Skeletal muscle cell (primary cell): ENCODE results near the gene BANF2.
"Not testable (repeated sequence)": the region's sequence is repeated elsewhere in the genome, so short reads cannot be mapped to it uniquely, and the experiment has no call there.

Experiments
- DNase-seq: peaks from one replicate; pipeline ENCODE4 v3.0.0-alpha.2; 2010; ENCODE audit warnings: low read depth
- H3K4me3 ChIP-seq: 2 replicates; pipeline ENCODE4 v1.5.1; 2011; ENCODE audit warnings: low read depth, mild to moderate bottlenecking, control low read depth, low read length, moderate library complexity

The BANF2 gene

GRCh38 chr20:17751640-17752039, 51.9 kb downstream of the BANF2 start:
- H3K4me3 ChIP-seq = no peak overlapping the region

GRCh38 chr20:17752459-17752858, 52.7 kb downstream of the BANF2 start:
- no peak overlapping the region for H3K4me3 ChIP-seq
- DNase-seq = no peak

More at GRCh38 chr20:17751640-17752039, 51.9 kb downstream of the BANF2 start:
- no peak for DNase-seq

DNA sequence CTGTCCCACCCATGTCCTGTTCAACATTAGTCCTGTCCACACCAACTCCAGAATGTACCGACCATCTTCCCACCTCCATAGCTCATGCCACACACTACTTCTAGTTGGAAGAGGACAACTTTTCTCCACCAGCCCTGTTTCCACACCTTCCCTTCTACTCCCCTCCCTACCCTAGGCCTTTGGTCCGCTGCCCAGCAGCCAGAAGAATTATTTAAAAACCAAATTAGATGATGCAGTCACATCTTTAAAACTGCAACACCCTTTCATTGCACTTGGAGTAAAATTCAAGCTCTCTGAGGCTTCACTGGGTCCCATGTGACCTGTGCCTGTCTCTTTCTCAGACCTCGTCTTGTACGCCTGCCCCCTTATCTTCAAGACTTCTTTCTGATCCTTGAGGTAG, 53.8 kb downstream of the BANF2 start:
- no peak for DNase-seq
- H3K4me3 ChIP-seq = no peak overlapping the region

GRCh38 chr20:17756529-17756928, 56.8 kb downstream of the BANF2 start:
- H3K4me3 ChIP-seq = no peak overlapping the region
- no peak for DNase-seq

DNA sequence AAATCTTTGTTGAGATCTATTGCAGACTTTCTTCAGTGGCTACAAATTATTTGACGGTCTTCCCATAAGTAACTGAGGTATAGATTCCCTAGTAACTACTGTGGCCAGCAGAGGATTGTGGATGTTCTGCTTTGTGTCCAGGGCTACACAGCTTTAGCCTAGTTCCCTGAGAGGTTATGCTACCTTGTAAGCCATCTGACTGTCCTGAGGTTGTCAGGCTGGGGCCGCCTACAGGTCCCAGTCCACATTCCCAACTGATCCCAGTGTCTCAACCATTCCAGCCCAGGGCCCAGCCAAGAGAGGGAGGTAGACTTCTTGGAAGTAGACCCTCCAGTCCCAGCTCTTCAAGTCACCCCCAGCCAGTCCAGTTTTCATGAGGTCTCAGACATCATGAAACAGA, 57.7 kb downstream of the BANF2 start:
- no peak for DNase-seq
- no peak overlapping the region for H3K4me3 ChIP-seq

DNA sequence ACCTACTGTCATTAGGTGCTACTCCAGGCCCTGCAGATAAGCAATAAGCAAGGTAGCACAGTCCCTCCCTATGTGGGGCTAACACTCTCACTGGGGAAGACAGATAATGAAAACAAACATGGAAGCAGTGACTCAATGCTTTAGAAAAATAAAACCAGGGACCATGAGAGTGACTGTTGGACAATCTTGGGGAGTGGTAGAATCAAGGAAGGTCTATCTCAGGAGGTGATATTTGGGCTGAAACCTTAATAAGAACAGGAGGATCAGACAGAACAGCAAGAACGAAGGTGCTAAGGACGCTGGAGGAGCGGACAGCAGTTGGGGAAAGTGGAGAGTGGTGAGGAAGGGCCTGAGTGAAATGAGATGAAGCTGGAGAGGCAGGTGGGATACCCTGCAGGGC, 58.2 kb downstream of the BANF2 start:
- DNase-seq = no peak
- no peak overlapping the region for H3K4me3 ChIP-seq

- H3K4me3 ChIP-seq = no peak overlapping the region
- DNase-seq = no peak
These were observed 58.7 kb downstream of the BANF2 start for GRCh38 chr20:17758512-17758911.

- no peak for DNase-seq
- no peak overlapping the region for H3K4me3 ChIP-seq
These were observed 59.7 kb downstream of the BANF2 start for GRCh38 chr20:17759449-17759848.

DNA sequence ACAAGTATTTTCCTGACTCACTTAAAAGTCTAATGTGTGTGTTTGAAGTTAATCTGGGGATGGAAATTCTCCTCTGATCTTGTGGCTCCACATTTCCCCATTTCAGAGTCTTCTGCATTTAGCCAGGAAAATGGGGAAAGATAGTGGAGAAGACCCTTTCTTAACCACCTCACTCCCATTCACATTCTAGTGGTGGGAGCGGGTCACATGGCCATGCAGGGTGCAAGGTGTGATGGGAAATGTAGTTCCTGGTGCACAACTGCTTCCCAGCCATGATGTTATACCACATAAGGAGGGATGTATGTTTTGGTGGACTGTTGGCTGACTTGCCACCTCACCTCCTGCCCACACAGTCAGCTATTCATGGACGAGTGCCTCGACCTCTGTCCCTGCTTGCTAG, 61.8 kb downstream of the BANF2 start:
- H3K4me3 ChIP-seq = no peak overlapping the region
- no peak for DNase-seq

DNA sequence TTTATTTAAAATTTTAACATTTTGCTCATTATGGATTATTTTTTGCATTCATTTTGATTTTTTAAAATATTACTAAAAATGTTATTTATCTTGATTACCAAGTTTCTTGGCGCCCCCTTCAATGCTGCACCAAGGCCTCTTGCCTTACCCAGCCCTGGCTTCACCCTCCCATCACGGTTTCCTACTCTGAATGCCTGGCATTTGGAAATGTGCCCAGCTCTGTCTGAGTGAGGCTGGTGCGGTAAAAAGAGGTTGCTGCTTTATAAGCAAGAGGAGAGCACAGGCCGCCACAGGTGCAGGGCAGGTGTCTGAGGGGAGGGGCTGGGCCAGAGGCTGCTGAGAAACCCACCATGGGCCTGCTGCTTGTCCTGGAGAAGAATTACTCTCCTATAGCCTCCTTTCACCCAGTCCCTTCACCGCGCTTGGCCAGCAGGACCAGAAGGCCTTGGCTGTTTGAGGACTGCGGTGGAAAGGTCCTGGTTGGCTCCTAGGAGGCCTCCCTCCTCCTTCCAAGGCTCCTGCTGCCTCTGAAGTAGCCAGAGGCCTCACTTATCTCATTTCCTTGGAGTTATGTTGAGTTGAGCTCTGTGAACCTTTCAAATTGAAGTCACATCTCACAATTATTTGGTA, 62.6 kb downstream of the BANF2 start:
- H3K4me3 ChIP-seq = no peak overlapping the region
- no peak for DNase-seq

DNA sequence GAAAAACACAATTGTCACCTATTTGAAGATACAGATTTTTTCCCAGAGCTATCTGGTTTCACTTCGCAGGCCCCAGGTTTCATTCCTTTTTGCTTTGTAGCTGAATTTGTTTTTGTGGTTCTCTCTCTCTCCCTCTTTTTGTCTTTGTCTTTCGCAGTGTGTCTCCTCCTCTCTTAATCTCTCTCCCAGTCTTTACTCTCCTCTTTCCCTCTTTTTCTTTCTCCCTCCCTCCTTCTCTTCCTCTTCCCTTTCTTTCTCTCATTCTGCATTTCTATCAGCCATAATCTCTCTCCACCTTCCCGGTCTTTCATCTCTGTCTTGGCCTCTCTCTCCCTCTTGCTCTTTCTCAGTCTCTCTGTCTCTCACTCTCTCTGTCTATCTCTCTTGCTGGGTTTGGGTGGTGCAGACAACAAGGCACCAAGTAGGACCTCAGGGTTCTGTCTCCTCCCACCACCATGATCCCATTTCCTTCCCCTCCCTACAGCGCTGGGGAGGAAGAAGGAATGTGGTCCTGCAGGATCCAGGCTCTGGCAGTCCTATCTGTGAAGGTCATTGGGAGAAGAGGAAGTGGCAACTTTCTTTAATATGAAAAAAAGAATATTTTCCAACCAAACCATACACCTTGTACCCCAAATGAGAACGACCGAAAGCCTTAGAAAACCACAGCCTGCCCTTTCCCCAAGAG, 63.2 kb downstream of the BANF2 start:
- no peak for DNase-seq
- no peak overlapping the region for H3K4me3 ChIP-seq

GRCh38 chr20:17765017-17765416, 65.3 kb downstream of the BANF2 start:
- no peak overlapping the region for H3K4me3 ChIP-seq
- no peak for DNase-seq

DNA sequence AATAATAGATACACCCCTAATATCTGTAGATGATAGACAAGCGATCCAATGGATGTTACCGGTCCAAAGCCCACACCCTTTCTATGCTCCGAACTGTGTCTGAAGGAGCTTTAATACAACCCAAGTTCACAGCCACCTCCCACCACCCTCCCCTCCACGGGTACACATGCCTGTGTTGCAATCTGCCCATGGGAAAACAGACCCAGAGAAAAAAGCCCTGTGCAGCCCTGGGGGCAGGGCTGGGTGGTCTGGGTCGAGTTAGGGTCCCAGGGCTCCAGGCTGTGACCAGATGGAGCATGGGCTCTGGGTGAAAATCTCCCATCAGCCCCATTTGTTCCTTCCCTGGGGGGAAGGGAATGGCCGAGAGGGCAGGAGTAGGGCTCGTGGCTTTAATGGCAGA, 65.8 kb downstream of the BANF2 start:
- no peak overlapping the region for H3K4me3 ChIP-seq

DNA sequence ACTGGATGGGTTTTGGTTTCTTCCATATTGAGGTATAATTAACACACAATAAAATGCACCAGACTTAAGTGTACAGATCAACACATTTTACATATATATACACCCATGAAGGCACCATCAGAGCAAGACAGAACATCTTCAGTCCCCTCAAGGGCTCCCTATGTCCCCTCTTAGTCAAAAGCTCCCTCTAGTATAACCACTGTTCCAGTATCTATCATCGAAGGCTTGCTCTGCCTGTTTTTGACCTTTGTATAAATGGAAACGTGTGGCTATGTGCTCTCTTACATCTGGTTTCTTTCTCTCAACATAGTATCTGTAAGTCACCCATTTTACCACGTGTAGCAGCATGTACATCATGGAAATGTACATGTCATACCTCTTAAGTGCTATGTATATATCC, 66.5 kb downstream of the BANF2 start:
- no peak for DNase-seq
- H3K4me3 ChIP-seq = no peak overlapping the region

More for the DNA sequence above, 65.8 kb downstream of the BANF2 start:
- no peak for DNase-seq

GRCh38 chr20:17767624-17768023, 67.9 kb downstream of the BANF2 start:
- no peak for DNase-seq
- H3K4me3 ChIP-seq = no peak overlapping the region

DNA sequence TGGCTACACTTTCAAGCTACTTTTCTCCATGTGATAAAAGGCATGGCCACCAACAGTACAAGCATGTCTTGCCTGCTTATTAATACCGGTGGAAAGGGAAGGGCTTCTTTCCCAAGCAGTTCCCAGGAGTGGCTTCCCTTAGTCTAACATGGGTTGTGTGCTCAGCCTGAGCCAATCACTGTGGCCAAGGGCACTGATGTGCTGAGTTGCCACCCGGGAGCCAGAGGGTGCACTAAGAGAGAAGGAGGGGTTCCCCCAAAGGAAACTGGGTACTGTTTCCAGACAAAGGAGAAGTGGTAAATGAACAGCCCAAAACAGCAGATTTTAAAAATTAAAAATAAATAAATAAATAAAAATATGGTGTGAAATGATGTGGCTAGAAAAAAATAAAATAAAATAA, 68.5 kb downstream of the BANF2 start:
- DNase-seq = no peak
- no peak overlapping the region for H3K4me3 ChIP-seq

DNA sequence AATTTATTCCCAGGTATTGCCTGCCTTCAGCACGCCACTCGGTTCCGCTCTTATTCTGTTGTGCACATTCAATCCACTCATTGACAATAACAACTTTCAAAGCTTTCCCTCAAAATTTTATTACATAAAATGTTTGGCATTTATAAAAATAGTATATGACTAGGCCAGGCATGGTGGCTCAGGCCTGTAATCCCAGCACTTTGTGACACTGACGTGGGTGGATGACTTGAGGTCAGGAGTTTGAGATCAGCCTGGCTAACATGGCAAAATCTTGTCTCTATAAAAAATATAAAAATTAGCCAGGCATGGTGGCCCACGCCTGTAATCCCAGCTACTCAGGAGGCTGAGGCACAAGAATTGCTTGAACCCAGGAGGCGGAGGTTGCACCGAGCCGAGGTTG, 70.0 kb downstream of the BANF2 start:
- H3K4me3 ChIP-seq, DNase-seq: not testable (repeated sequence)

DNA sequence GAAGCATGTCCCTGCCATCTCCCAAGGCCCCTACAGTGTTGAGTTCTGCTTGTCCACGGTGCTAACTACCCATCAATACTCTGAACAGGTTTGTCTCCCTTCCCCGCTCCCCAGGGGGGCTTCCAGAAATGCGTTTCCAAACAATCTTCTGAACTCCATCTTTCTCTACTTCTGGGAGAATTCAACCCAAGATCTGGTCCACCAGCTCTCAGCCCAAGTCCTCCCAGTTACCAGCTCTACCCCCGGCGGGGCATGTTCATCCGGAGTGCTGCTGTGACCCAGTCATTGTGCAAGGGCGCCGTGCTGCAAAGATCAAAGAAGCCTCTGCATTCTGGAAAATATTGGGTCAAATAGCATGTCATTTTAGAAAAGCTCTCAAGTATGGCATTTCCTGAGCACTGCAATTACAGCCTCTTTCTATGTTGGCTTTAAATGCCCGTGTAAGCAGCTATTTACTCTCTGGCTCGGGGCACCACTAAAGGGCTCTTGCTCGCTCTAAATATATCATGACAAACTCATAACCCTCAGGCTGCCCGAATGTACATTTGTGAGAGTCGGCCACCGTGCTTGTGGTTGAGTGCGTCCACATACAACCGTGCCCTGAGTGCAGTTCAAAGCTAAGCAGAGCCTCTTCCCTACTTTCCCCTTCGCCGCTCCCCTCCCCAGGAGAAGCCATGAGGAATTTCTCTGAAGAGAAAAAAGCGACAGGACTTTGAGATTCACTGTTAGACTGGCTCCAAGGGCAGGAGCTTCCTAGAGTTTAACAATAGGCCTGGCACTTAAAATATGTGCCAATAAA, 71.6 kb downstream of the BANF2 start:
- no peak for DNase-seq
- no peak overlapping the region for H3K4me3 ChIP-seq

DNA sequence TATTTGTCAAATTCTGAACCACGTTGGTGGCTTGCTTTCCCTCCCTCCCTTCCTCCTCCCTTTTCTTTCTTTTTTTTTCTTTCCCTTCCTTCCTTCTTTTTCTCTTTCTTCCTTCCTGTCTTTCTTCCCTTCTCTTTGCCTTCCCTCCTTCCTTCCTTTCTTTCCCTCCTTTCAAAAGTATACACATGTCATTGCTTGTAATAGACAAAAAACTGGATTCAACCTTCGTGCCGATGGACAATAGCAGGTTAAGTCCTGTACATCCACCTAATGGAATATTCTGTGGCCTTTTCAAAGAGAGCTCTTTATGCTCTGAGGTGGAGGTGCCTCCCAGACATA, 72.2 kb downstream of the BANF2 start:
- H3K4me3 ChIP-seq = no peak overlapping the region
- no peak for DNase-seq

DNA sequence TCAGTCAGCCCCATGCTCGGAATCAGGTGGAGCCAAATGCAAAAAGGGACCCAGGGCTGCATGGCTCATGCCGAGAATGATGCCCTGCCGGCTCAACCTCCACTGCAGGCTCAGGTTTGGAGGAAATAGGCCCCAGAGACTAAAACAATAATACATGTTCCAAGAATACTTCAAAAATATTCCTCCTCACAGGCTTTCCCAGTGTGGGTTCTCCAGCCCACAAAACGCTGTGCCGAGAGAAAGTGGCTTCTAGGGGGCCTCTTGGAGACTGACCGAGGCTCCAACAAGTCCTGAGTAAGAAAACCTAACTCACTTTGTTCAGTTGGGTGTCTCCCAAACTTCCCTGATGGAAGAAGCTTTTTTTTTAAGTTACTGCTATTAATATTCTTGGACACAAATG, 73.9 kb downstream of the BANF2 start:
- H3K4me3 ChIP-seq = no peak overlapping the region

GRCh38 chr20:17775600-17775999, 75.8 kb downstream of the BANF2 start:
- no peak overlapping the region for H3K4me3 ChIP-seq
- no peak for DNase-seq

More for the DNA sequence above, 73.9 kb downstream of the BANF2 start:
- DNase-seq = no peak
